Ovary (tissue), 3 donors: ENCODE data around the gene UBE3D.

Source experiments
- CTCF ChIP-seq, 3 donors: fragments of 450-650 bp in 2 of 3; fragments of 200-600 bp in 1 of 3; IDR thresholded peaks; one replicate each; pipeline versions ENCODE4 v1.5.1 to v1.8.0; 2016 to 2022; ENCODE audit warnings: antibody characterized with exemption in 3 of 3, mild to moderate bottlenecking in 1 of 3
- POLR2A ChIP-seq: fragments of 450-650 bp; IDR thresholded peaks from one replicate; pipeline ENCODE4 v1.6.1; 2017; ENCODE audit warnings: antibody characterized with exemption, mild to moderate bottlenecking, moderate library complexity
- donor health status: DM: no; HTN: no; CAD: no.

GRCh38 chr6:82843291-82843885 is 222.3 kb downstream of the UBE3D start:
- no peak for TF ChIP-seq CTCF (IDR thresholded peaks at IDR 0.05)
- TF ChIP-seq POLR2A = no peak
